Hepatocyte (in vitro differentiated cells): ENCODE measurements around the gene DYNC1I1.

ENCODE experiments used
- EZH2phosphoT487 ChIP-seq: fragments of 200-600 bp; sonication (generic); IDR thresholded peaks from one replicate; pipeline ENCODE4 v1.6.1; 2018; ENCODE audit warnings: antibody characterized with exemption, mild to moderate bottlenecking, low read depth, moderate library complexity; ENCODE audit not compliant: unreplicated experiment, severe bottlenecking
- TF ChIP-seq, protein P1 (sequence below): fragments of 200-600 bp; sonication (generic); IDR thresholded peaks from 2 replicates; pipeline ENCODE4 v1.5.1; 2016; ENCODE audit warnings: antibody characterized with exemption, mild to moderate bottlenecking; ENCODE audit not compliant: poor library complexity

DNA sequence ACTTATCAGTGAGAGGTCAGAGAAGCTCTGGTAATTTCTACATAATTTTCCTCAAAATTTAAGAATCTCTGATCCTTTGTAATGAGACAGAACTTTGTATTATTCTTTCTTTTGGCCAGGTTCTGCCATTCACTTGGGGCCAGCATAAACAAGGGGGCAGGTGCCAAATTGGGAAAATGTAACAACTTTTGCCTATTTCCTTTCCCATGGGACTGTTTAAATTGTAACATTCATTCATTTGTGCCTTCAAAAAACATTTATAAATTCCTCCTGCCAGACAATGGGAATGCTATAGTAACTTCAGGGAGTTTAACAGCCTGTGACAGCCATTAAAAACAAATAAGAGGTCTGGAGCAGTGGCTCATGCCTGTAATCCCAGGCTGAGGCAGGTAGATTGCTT lies 12.4 kb downstream of the DYNC1I1 start:
- TF ChIP-seq, protein P1, sequence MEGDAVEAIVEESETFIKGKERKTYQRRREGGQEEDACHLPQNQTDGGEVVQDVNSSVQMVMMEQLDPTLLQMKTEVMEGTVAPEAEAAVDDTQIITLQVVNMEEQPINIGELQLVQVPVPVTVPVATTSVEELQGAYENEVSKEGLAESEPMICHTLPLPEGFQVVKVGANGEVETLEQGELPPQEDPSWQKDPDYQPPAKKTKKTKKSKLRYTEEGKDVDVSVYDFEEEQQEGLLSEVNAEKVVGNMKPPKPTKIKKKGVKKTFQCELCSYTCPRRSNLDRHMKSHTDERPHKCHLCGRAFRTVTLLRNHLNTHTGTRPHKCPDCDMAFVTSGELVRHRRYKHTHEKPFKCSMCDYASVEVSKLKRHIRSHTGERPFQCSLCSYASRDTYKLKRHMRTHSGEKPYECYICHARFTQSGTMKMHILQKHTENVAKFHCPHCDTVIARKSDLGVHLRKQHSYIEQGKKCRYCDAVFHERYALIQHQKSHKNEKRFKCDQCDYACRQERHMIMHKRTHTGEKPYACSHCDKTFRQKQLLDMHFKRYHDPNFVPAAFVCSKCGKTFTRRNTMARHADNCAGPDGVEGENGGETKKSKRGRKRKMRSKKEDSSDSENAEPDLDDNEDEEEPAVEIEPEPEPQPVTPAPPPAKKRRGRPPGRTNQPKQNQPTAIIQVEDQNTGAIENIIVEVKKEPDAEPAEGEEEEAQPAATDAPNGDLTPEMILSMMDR, result no peak
- no peak for TF ChIP-seq EZH2phosphoT487
